SKM-1 (cell line): ENCODE data around the gene OTUD5.
"Not testable (repeated sequence)": the region's sequence is repeated elsewhere in the genome, so short reads cannot be mapped to it uniquely, and the experiment has no call there.

ENCODE experiments used
- DNase-seq: peaks from one replicate; lab custom pipeline; 2025; ENCODE audit not compliant: unreplicated experiment; lab: John Stamatoyannopoulos, UW

OTUD5 gene

GRCh38 chrX:48957477-48957826 is at the start of gene OTUD5:
Gene OTUD5 (minus strand): TSS chrX:48957607. CDS start chrX:48957570, 37 bp downstream.
- DNase-seq = no peak

- DNase-seq = no peak
Observed at GRCh38 chrX:49003696-49004095, 46.3 kb upstream of the OTUD5 start.

GRCh38 chrX:49002091-49002935 is 44.9 kb upstream of the OTUD5 start, which contains the start of gene GRIPAP1:
Gene GRIPAP1 (minus strand): TSS chrX:49002264. CDS start chrX:49002229, 35 bp downstream.
- DNase-seq = peak; percentile 49

GRCh38 chrX:49001521-49002090 is 44.2 kb upstream of the OTUD5 start:
- DNase-seq = no peak

GRCh38 chrX:49000636-49001035 is 43.2 kb upstream of the OTUD5 start:
- no peak for DNase-seq

GRCh38 chrX:48999030-48999429 is 41.6 kb upstream of the OTUD5 start:
- DNase-seq = no peak

GRCh38 chrX:48998391-48998790 is 41.0 kb upstream of the OTUD5 start:
- no peak for DNase-seq

GRCh38 chrX:48997865-48998264 is 40.5 kb upstream of the OTUD5 start:
- DNase-seq = no peak

GRCh38 chrX:48997455-48997854 is 40.0 kb upstream of the OTUD5 start:
- no peak for DNase-seq

- no peak for DNase-seq
Observed at GRCh38 chrX:48996969-48997368, 39.6 kb upstream of the OTUD5 start.

GRCh38 chrX:48992341-48992740 is 34.9 kb upstream of the OTUD5 start:
- no peak for DNase-seq

GRCh38 chrX:48989483-48989882 is 32.1 kb upstream of the OTUD5 start:
- DNase-seq = no peak

GRCh38 chrX:48983896-48984295 is 26.5 kb upstream of the OTUD5 start:
- DNase-seq = no peak

GRCh38 chrX:48983081-48983480 is 25.7 kb upstream of the OTUD5 start:
- no peak for DNase-seq

- no peak for DNase-seq
Observed at GRCh38 chrX:48981178-48981577, 23.8 kb upstream of the OTUD5 start.

GRCh38 chrX:48980341-48980740 is 22.9 kb upstream of the OTUD5 start:
- DNase-seq = not testable (repeated sequence)

- DNase-seq = no peak
Observed at GRCh38 chrX:48978226-48978625, 20.8 kb upstream of the OTUD5 start.

- DNase-seq = no peak
Observed at GRCh38 chrX:48976086-48976485, 18.7 kb upstream of the OTUD5 start.

- no peak for DNase-seq
Observed at GRCh38 chrX:48975541-48975940, 18.1 kb upstream of the OTUD5 start.

- no peak for DNase-seq
Observed at GRCh38 chrX:48975041-48975440, 17.6 kb upstream of the OTUD5 start.

- DNase-seq = no peak
Observed at GRCh38 chrX:48974574-48974973, 17.2 kb upstream of the OTUD5 start.

- DNase-seq = no peak
Observed at GRCh38 chrX:48974033-48974432, 16.6 kb upstream of the OTUD5 start.
